ENCODE results near the gene TRAF3. TPM values are rescaled to one million over a fixed set of nuclear protein-coding genes. Genes with fewer than 3 reads are reported as not detected.

Gene TRAF3
- total and polyA plus RNA-seq, 4 donors: 2.1 to 12.0 (median 5.2) TPM

- Histone ChIP-seq H3K4me3 (ENCODE audit: low read depth in 1 of 3, low read length in 3 of 3) (no peak overlapping the region), H3K36me3 (ENCODE audit: control insufficient read depth in 4 of 4, insufficient read depth in 3 of 4, low read depth in 1 of 4, low read length in 3 of 4) (peaks cover 15 to 83% (median 52%) of the 10 kb centered on the region in 4 donors), H3K4me1 (ENCODE audit: control insufficient read depth in 4 of 4, insufficient read depth in 4 of 4, low read length in 3 of 4) (peaks cover 0 to 6% (median 3%) of the 10 kb centered on the region in 4 donors), H3K27ac (ENCODE audit: low read depth in 1 of 2, low read length in 2 of 2) (no peak overlapping the region), H3K27me3 (ENCODE audit: control insufficient read depth in 4 of 4, insufficient read depth in 4 of 4, low read length in 3 of 4) (no peaks in the 10 kb centered on the region), H3K9me3 (ENCODE audit: control insufficient read depth in 4 of 4, low read length in 3 of 4) (no peaks in the 10 kb centered on the region), H3K9ac (ENCODE audit: low read depth in 1 of 2, low read length in 2 of 2) (no peak overlapping the region)
- no peak for DNase-seq (ENCODE audit: low spot score)
- no peak for TF ChIP-seq YY1 (IDR thresholded peaks at IDR 0.05)
- no peak for TF ChIP-seq FOXA1 (IDR thresholded peaks at IDR 0.05)
- TF ChIP-seq, protein P1, sequence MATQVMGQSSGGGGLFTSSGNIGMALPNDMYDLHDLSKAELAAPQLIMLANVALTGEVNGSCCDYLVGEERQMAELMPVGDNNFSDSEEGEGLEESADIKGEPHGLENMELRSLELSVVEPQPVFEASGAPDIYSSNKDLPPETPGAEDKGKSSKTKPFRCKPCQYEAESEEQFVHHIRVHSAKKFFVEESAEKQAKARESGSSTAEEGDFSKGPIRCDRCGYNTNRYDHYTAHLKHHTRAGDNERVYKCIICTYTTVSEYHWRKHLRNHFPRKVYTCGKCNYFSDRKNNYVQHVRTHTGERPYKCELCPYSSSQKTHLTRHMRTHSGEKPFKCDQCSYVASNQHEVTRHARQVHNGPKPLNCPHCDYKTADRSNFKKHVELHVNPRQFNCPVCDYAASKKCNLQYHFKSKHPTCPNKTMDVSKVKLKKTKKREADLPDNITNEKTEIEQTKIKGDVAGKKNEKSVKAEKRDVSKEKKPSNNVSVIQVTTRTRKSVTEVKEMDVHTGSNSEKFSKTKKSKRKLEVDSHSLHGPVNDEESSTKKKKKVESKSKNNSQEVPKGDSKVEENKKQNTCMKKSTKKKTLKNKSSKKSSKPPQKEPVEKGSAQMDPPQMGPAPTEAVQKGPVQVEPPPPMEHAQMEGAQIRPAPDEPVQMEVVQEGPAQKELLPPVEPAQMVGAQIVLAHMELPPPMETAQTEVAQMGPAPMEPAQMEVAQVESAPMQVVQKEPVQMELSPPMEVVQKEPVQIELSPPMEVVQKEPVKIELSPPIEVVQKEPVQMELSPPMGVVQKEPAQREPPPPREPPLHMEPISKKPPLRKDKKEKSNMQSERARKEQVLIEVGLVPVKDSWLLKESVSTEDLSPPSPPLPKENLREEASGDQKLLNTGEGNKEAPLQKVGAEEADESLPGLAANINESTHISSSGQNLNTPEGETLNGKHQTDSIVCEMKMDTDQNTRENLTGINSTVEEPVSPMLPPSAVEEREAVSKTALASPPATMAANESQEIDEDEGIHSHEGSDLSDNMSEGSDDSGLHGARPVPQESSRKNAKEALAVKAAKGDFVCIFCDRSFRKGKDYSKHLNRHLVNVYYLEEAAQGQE (IDR thresholded peaks at IDR 0.05): no peak
- no peak for TF ChIP-seq EGR1 (IDR thresholded peaks at IDR 0.05; ENCODE audit: low read depth in 2 of 2)
- TF ChIP-seq ATF3 (IDR thresholded peaks at IDR 0.05): no peak
- TF ChIP-seq ZBTB33 (IDR thresholded peaks at IDR 0.05): no peak
- TF ChIP-seq HNF4G (IDR thresholded peaks at IDR 0.05): no peak
- no peak for TF ChIP-seq HNF4A (conservative IDR thresholded peaks at IDR 0.05)
- no peak for TF ChIP-seq GABPA (IDR thresholded peaks at IDR 0.05 in 1 of 2, conservative IDR thresholded peaks at IDR 0.05 in 1 of 2)
- no peak for TF ChIP-seq FOXA2 (IDR thresholded peaks at IDR 0.05)
- no peak for TF ChIP-seq NR2F2 (IDR thresholded peaks at IDR 0.05)
- TF ChIP-seq RXRA (IDR thresholded peaks at IDR 0.05): no peak
- TF ChIP-seq JUND (IDR thresholded peaks at IDR 0.05): no peak
- TF ChIP-seq TAF1 (conservative IDR thresholded peaks at IDR 0.05): no peak
- TF ChIP-seq MAX (IDR thresholded peaks at IDR 0.05): no peak
- TF ChIP-seq, protein P2, sequence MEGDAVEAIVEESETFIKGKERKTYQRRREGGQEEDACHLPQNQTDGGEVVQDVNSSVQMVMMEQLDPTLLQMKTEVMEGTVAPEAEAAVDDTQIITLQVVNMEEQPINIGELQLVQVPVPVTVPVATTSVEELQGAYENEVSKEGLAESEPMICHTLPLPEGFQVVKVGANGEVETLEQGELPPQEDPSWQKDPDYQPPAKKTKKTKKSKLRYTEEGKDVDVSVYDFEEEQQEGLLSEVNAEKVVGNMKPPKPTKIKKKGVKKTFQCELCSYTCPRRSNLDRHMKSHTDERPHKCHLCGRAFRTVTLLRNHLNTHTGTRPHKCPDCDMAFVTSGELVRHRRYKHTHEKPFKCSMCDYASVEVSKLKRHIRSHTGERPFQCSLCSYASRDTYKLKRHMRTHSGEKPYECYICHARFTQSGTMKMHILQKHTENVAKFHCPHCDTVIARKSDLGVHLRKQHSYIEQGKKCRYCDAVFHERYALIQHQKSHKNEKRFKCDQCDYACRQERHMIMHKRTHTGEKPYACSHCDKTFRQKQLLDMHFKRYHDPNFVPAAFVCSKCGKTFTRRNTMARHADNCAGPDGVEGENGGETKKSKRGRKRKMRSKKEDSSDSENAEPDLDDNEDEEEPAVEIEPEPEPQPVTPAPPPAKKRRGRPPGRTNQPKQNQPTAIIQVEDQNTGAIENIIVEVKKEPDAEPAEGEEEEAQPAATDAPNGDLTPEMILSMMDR (IDR thresholded peaks at IDR 0.05; ENCODE audit: low read depth, low read length, missing input control): no peak
- 93% methylated on average over 18 of the region's 18 CpGs for WGBS
These were observed 177.0 kb downstream of the TRAF3 start for GRCh38 chr14:102954081-102954789.

Measured in liver (tissue), 9 donors.